Upper lobe of right lung (tissue), 1 donor: ENCODE results near the gene NOP53. TPM values are rescaled to one million over a fixed set of nuclear protein-coding genes. Genes with fewer than 3 reads are reported as not detected.

ENCODE experiments used
- ATAC-seq: fragments of 200-7000 bp; cut with Tn5 transposase; one replicate; pipeline ENCODE4 v1.9.1; 2020; ENCODE audit warnings: mild to moderate bottlenecking, moderate library complexity
- DNase-seq: peaks from one replicate; pipeline ENCODE4 v3.0.0-alpha.2; 2020
- H3K27ac ChIP-seq: fragments of 200-600 bp; one replicate; pipeline ENCODE4 v1.8.0; 2022
- H3K27me3 ChIP-seq: fragments of 200-600 bp; one replicate; pipeline ENCODE4 v1.8.0; 2022; ENCODE audit warnings: mild to moderate bottlenecking
- H3K36me3 ChIP-seq: fragments of 200-600 bp; one replicate; pipeline ENCODE4 v1.8.0; 2022
- H3K4me1 ChIP-seq: fragments of 200-600 bp; one replicate; pipeline ENCODE4 v1.8.0; 2022
- H3K4me3 ChIP-seq: fragments of 200-600 bp; one replicate; pipeline ENCODE4 v1.8.0; 2022; ENCODE audit warnings: mild to moderate bottlenecking
- H3K9me3 ChIP-seq: fragments of 200-600 bp; one replicate; pipeline ENCODE4 v1.8.0; 2022
- CTCF ChIP-seq: fragments of 200-600 bp; IDR thresholded peaks from one replicate; pipeline ENCODE4 v1.8.0; 2022; ENCODE audit warnings: antibody characterized with exemption
- intact Hi-C: fragments of 100-400 bp; cut with DNase I; formaldehyde crosslinking; loops from one replicate; pipeline ENCODE4 v1.11.0; 2022
- total RNA-seq: library from RNA; stranded (reverse); fragmentation: NEBNext Ultra II Directional; extraction: Animal tissue kit (Norgen Biotek cat#: 25700); gene quantifications from one replicate; pipeline ENCODE4 v1.2.1, GENCODE V29; 2021
- donor health status: DM: no; HTN: yes; CAD: no; lungs with severe emphysema.

The NOP53 gene
- total RNA-seq, 1 donor from 2014 or later, result 260 TPM

- intact Hi-C loops, result no loop called here
- no peak for TF ChIP-seq CTCF
Measured at GRCh38 chr19:47794526-47794925, 49.2 kb downstream of the NOP53 start.

DNA sequence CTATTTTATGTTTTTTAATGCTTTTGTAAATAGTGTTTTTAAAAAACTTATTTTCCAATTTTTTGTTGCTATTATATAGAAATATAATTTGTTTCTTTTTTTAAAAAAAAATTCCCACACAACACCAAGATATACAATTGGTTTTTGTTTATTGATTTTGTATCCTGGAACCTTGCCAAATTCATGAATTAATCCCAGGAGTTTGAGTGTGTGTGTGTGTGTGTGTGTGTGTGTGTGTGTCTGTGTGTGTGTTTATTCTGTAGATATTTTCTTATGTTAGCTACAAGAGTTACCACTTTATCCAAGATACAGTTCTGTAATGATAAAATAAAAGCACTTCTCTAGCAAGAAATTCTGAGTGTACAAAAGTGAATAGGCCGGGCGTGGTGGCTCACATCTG is 51.4 kb downstream of the NOP53 start:
- ATAC-seq, result no peak
- no peaks in the 10 kb centered on the region for H3K27me3 ChIP-seq
- DNase-seq, result no peak
- no peaks in the 10 kb centered on the region for H3K4me1 ChIP-seq
- no peak for TF ChIP-seq CTCF
- H3K4me3 ChIP-seq, result no peak overlapping the region
- H3K9me3 ChIP-seq, result no peaks in the 10 kb centered on the region
- intact Hi-C loops, result no loop called here
- H3K36me3 ChIP-seq, result no peaks in the 10 kb centered on the region
- H3K27ac ChIP-seq, result no peak overlapping the region

More at GRCh38 chr19:47794526-47794925, 49.2 kb downstream of the NOP53 start:
- Histone ChIP-seq H3K4me1 (no peaks in the 10 kb centered on the region), H3K4me3 (no peak overlapping the region), H3K36me3 (no peaks in the 10 kb centered on the region), H3K9me3 (no peaks in the 10 kb centered on the region), H3K27ac (no peak overlapping the region), H3K27me3 (no peaks in the 10 kb centered on the region)
- DNase-seq (no peak), ATAC-seq (no peak)

- H3K27ac ChIP-seq, result no peak overlapping the region
- DNase-seq (no peak), ATAC-seq (no peak)
- H3K4me1 ChIP-seq, result no peaks in the 10 kb centered on the region
- no peak for TF ChIP-seq CTCF
- H3K36me3 ChIP-seq, result no peaks in the 10 kb centered on the region
- no peak overlapping the region for H3K4me3 ChIP-seq
- no peaks in the 10 kb centered on the region for H3K27me3 ChIP-seq
- intact Hi-C loops, result no loop called here
- no peaks in the 10 kb centered on the region for H3K9me3 ChIP-seq
Measured at GRCh38 chr19:47797996-47798903, 52.9 kb downstream of the NOP53 start.

DNA sequence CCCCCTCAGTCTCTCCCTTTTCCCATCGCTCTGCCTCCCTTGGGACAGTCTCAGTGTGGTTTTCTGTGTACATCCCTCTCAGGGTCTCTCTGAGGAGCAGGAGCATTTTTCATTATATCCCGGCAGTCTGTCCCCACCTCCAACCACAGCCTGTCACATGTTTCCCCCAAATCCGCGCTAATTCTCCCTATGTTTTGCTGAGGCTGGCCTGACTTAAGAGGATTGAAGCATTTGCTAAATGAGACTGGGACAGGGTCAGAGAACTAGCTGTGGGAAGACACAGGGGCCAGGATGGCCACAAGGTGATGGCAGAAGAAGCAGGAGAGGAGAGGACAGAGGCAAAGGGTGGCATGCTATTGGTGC is 53.5 kb downstream of the NOP53 start:
- Histone ChIP-seq H3K4me1 (no peaks in the 10 kb centered on the region), H3K4me3 (no peak overlapping the region), H3K27me3 (no peaks in the 10 kb centered on the region), H3K9me3 (no peaks in the 10 kb centered on the region), H3K27ac (no peak overlapping the region), H3K36me3 (no peaks in the 10 kb centered on the region)
- no peak for DNase-seq
- intact Hi-C loops, result no loop called here
- no peak for TF ChIP-seq CTCF
- no peak for ATAC-seq

DNA sequence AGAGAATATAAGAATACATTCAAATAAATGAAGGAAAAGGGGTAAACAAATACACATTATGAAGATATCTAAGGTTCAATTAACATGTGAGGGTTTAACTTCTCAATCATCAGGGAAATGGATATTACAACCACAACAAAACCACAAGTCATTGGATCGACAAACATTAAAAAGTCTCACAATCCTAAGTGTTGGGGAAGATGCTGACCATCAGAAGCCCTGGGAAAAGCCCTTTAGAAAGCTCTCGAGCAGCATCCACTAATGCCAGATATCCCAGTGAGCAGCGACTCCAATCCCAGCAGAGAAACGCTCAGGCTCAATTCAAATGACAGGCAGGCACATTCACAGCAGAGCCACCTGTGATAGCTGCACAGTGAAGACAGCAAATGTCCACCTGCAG is 55.9 kb downstream of the NOP53 start:
- ATAC-seq (no peak), DNase-seq (no peak)
- no peaks in the 10 kb centered on the region for H3K9me3 ChIP-seq
- TF ChIP-seq CTCF, result no peak
- no peaks in the 10 kb centered on the region for H3K36me3 ChIP-seq
- intact Hi-C loops, result no loop called here
- no peaks in the 10 kb centered on the region for H3K27me3 ChIP-seq
- H3K4me1 ChIP-seq, result no peaks in the 10 kb centered on the region
- no peak overlapping the region for H3K27ac ChIP-seq
- H3K4me3 ChIP-seq, result no peak overlapping the region
